Left renal cortex interstitium (tissue), 4 donors: ENCODE measurements around the gene LRRC8D. TPM values are rescaled to one million over a fixed set of nuclear protein-coding genes. Genes with fewer than 3 reads are reported as not detected.

Source experiments
- DNase-seq, 4 donors: peaks; one replicate each; pipeline ENCODE4 v3.0.0-alpha.2; 2013; ENCODE audit warnings: low read depth in 4 of 4, low spot score in 2 of 4, missing footprints in 1 of 4
- polyA plus RNA-seq, 4 donors: library from polyadenylated mRNA; unstranded; fragments of 120-200 nt; gene quantifications; one replicate each; pipeline ENCODE4 v1.2.1, GENCODE V29; 2013; ENCODE audit not compliant: insufficient read length in 4 of 4

The LRRC8D gene
- polyA plus RNA-seq, 4 donors = 35.3 to 40.7 (median 38.1) TPM

DNA sequence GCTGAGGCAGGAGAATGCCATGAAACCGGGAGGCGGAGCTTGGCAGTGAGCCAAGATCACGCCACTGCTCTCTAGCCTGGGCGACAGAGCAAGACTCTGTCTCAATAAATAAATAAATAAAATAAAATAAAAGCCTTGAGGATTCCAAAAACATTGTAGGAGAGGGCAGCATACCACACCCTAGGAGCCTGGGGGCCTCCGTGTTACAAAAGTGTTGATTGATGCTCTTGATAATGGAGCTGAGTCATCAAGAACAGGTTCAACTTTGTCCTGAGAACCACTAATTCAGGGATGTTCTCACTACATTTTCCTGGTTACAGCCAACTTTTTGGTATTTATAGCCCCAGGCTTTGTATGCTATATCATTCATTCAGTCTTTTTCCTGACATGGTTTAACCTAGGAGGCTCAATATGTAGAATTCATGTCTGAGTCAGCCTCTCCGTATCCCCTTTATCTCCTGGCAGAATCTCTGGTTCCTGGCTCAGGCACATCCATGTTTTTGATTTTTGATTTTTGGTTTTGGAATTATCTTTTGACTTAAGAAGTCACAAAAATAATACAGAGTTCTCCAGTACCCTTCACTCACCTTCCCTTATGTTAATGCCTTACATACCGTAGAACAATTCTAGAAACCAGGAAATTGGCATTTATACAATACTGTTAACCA, 69.4 kb downstream of the LRRC8D start:
- DNase-seq = no peak

DNA sequence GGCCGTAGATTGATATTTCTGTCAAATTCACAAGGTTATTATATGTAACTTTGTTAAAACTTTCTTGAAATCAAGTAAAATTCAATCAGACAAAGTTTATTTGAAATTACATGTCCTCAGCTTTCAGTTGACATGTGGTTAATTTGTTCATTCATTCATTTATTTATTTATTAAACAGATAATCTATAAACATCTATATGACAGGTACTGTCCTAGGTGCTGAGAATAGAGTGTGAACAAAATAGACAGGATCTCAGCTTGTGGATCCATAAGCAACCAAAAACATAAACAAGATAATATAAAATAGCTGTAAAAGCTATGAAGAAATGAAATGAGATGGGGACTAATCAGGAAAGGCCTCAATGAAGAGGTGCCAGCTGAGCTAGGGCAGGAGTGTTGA, 72.0 kb downstream of the LRRC8D start:
- DNase-seq = no peak

DNA sequence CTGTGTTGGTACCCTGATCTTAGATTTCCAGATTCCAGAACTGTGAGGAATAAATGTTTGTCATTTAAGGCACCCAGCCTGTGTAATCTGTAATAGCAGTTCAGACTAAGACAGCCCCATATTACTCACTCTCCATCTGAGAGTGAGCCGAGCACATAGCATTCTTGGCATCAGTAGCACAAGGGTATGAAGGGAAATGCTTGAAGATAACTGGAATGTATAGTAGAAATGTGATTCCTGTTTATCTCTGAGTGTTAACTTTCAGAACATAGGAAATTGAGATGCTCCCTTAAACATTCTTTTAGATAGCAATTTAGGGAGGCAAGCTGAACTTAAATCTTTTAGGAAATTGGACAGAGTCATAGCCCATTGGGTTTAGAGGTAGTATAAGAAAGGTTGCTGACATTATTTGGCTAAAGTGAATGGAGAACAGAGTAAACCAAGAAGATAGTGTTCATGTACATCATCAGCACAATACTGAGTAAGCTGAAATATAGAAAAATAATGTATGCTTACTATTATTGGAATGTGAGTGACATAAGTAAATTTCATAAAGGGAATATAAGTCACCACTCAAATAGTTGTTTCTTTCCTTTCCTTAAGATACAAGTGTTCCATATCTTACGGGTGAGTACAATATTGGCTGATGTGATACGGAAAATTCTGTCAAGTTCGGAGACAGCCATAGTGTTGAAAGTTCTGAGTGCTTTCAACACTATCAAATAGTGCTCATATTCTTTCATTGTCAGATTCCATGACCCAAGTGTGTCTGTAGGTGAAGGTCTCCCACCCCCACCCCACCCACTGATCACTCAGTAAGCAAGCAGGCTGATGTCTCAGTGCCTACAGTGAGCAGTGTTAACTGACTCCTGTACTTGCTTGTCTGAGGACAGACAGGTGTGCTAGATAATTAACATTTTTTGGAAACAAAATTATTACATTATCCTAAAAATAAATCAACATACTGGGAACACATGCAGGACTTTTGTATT, 73.7 kb downstream of the LRRC8D start:
- no peak for DNase-seq

DNA sequence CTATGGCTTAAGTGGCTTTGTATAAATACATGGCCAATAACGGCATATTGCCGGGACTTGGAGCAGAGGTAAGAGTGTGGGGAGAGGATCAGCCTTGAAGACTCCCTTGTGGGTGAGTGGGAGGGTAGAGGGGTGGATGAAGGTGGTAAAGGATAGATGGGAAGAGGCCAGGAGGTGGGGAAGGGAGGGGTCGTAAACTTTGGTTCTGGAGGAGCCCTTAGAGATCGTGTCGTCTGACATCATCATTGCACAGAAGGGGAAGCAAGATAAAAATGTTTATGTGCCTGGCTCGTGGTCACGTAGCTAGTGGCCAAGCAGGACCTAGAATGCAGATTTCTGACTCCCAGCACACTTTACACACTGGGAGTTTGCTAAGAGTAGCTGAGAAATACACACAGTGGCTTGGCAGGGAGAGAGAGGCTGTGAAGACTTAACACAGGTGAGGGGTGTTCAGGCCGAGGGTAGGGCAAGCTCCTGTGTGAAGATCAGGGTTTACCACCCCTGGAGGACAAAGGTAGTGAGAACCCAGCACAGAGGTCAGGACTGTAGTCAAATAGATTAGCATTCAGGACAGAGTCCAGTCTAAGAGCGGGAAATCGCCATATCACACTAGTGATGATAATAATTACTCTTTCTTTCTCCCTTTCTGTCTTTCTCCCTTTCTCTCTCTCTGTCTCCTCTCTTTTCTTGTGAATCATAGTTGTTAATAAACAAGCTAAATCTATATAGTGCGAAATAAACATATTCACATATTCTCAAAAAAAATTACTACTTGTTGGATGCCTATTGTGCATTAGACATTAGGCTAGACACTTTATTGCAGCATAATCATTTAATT, 75.5 kb downstream of the LRRC8D start:
- DNase-seq = no peak

DNA sequence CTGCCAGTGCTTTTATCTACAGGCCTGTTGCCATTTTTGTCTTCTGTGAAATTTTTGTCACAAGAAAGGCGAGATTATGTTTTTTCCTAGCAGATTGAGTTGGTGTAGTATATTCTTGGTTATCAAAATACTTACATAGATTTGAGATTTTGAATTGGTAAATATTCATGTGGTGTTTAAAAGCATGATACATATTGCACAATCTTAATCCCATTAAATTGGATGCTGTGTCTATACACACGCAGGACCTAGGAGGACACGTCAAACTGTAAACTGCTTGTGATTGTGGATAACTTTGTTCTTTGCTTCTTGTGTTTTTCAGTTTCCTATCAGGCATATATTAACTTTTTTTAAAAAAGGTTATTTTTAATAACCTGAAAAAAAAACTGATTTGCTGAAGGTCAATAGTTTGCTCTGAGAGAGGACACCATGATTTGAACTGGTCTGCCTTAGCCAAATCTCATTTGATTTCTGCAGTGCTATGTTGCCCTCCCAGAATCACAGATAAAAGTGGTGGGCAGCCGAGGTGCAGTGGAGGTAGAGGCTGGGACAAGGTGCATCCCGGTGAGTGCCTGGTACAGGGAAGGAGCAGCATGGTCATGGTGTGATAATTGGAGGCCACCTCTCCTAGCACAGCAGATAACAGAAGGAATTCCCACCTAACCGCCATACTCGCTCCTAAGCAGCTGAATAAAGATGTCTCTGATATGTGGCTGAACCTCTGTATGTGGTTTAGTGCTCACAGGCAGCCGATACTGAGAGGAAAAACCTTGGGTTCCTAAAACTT, 76.7 kb downstream of the LRRC8D start:
- no peak for DNase-seq

DNA sequence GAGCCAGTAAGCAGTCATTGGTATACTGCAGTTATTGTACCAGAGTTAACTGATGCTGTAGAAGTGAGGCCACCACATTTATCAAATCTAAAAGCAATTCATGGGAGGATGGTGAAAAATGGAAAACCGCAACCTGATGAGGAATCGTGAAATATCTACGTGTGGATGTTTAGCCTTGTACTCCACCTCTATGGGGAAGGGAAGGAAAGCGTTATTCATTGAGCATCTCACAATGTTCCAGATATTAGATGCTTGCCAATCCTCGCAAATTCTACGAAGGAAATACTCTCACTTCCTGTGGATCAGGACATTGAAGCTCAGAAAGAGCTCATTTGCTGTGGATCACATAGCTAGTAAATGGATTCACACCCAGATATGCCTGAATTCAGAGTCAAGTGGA, 77.3 kb downstream of the LRRC8D start:
- no peak for DNase-seq

DNA sequence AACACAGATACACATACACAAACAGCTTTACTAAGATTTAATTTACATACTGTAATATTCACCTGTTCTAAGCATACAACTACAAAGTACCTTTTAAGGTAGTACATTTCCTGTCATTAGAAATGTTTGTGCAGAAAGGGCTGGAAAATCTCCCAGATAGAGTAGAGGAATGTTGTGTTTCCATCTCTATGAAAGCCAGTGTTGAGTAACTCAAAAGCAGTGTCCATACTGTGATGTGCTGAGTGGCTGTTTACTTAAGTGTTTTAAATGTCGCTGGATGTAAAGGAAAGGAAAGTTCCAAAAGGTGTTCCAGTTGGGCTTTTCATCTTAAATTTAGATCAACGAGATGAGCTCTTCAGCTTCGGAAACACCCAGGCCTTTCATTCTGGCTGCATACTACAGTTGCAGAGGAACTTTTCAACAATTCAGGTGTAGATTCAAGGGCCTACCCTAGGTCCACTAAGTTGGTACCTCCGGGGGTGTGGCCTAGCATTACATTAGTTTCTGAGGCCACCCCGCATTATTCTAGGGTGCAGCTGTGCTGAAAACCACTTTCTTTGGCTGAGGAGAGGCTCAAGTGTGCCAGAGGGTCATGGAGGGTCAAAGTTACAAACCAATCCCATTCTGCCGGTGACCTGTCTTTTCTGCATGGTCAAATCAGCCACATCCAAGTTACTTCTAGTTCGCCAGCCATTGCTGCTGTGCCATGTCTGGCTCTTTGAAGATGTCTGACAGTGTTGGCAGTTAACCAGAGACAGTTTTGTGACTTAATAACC, 78.1 kb downstream of the LRRC8D start:
- no peak for DNase-seq

DNA sequence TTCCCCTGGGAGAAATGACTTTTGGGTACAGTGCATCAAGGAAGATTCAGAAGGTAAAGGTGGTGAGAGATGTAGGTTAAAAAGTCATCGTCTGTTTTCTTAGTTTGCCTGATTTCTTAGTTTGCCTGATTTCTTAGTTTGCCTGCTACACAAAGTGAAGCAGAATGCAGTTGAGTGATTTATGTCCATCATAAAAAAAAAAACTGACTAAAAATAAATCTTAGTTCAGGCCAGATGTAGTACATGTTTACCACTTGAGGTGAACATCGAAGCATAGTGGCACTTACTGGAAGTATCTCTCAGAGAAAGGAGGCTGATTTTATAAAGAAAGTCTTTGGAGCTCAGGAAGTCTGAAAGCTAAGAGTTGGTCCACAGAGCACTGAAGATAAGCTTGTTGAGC, 79.5 kb downstream of the LRRC8D start:
- DNase-seq = no peak

DNA sequence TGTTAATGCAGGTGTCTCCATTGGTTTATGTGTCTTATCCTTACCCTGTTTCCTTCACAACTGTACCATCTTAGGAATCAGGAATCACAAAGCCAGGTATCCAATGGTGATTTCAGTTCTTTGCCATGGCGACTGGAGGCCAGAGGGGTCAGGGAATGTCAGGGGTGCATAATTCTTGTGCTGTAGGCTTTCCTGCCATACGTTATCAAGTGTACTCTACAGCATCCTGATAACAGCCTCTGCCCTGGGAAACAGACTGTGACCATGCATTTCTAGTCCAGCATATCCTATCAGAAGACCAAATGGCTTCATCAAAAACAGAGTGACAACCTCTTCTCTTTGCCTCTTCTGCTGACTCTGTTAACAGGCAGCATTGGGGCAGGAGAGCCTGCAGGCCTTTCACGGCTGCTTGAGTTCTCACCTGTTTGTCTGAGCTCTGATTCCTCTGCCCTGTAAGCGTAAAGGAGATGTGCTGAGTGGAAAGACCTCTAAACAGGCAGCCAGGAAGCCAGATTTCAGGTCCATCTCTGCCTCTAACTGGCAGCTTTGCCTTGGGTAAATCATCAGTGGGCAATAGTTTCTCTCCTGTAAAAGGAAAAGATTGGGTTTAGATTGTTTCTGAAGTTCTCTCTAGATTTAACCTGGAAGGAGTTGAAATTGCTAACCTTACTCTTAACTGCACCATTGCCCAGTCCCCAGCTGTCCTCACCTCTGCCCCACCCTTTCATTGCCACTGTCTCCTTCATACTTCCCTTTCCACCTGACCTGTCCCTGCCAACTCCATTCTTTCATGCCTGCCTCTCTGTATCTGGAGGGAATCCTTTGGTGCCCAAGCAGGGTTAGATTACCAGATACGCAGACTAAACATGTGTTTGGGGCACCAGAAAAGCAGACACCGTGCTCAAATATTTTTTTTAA, 80.2 kb downstream of the LRRC8D start:
- DNase-seq = no peak

DNA sequence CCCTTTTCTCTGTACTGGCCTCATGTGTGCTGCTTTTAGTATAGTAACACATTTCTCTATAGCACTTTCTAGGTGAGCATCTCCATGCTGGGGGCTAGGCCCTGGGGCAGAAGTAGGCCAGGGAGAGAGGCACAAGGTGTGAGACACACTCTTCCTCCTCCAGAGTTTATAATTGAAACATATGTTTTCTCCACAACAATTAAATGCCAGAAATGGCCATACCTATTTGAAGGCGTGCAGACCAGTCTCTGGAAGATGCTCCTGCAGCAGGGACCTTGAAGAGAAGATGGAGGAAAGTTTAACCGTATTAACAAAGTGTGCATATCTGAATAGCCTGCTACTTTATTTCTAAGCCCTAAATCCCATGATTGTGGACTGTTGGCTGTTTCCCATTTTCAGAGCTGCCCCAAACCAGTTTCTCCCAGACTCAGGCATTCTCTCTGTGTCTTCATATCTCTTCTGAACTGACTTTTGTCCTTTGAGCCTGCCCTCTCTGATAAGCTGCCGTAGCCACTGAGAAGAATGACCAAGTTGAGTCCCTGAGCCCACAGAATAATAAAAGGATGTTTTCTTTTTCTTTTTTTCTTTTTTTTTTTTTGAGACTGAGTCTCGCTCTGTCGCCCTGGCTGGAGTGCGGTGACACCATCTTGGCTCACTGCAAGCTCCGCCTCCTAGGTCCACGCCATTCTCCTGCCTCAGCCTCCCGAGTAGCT, 81.3 kb downstream of the LRRC8D start:
- no peak for DNase-seq

DNA sequence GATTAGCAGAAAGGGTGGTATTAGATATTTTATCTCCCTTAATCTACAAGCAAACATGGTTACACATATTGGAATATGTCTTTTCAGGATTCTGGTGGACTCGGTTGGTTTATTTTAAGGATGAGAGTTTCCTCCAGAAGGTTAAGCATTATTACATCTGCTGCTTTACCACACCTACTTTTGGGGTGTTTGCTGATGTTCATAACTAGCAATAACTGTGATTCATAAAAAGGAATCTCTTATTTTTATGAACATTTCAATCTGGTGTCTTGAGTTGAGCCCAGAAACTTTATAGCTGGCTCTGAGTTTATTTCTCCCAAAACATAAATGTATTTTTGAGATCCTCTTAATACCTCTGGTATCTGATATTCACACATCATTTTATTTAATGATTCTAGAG, 82.7 kb downstream of the LRRC8D start:
- DNase-seq = no peak

DNA sequence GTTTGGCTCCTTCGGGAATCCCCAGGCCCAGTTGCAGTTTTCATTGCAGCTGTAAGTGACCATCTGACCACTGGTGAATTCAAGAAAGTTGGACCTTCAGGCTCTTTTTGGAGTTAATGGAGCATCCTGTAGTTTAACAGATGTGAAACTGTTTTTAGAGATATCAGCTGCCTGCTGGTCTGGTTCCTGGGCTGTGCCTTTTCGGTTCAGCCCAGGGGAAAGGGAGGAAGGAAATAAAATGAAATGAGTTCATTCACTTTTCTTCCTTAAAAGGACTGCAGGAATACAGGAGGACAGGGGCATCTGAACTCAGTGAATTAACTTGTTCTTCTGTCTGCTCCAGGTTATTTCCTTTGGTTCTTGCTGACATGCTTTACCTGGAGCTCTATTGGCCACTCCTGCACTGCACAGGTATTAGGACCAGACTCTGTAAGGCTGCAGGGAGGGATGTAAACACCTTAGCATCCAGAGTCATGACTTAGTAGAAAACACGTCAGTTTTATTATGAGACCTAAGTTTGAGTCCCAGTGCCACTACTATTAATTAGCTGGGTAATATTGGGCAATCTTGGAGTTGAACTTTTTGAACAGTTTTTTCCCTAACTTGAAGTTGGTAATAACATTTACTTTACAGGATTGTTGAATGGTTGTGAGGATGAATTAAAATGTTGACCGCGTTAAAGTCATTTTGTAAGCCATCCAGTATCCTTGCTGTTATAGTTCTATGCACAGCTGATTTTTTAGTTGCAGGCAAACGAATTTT, 83.6 kb downstream of the LRRC8D start:
- DNase-seq = no peak

DNA sequence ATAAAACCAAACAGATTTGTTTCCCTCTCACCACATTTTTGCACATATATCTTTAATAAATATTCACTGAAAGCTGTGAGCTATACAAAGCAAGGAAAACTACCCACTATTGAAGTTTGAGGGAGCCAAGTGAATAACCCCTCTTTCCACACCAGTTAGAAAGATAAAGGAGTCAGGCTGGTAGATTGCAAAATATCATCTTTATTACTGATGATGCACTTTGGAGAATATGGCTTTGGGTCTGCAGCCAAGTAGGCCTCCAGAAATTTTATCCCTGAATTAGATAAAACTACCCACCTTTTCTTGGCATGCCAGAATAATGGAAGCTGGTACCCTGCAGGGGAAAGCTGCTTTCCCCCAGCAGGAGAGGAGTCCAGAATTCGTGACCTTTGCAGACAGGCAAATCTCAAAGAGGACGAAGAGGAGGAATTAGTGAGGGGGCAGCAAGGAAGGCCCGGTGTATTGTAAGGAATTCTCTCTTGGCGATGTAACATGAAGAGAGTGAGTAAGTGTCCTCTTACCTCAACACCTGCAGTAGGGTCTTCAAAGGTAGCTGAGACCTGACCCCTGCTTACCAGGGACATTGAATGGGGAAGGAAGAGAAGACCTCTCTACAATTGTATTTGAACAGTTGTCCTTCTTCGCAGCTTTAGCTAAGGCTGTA, 84.7 kb downstream of the LRRC8D start:
- no peak for DNase-seq

DNA sequence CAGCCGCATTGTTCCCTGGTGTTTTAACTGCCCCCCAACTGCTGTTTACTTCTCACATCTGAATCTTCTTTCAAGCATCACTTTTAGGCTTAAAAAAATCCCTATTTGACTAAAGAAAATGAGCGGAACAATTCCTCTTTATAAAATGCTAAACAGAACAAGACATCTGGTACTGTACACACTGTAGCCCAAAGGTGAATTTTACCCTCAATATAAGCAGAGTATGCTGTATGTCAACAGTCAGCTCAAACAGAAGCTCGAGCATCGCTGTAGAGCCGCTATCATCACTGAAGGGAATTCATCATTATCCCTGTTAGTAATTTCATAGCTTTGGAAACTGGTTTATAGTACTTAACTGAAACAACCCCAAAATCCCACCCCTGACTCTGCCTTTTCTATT, 85.3 kb downstream of the LRRC8D start:
- no peak for DNase-seq

DNA sequence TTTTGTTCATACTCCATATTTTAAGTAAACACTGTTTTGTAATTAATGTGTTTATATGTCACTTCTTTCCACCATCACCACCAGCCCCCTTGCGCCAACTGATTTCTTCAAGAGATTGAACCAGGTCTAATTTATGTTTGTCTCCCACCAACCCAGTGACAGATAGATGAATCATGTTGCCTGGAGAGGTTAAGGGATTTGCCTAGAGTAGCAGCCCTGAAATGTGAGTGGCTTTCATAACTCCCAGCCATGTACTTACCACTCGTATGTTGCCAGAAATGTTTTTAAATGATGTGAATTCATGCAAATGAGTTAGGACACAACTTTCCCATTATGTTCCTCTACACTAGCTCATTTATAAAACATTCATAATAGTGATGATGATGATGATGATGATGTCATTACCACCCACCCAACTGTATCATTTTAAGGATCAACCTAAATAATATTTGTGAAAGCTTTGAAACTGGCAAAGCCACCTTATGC, 86.9 kb downstream of the LRRC8D start:
- DNase-seq = no peak

DNA sequence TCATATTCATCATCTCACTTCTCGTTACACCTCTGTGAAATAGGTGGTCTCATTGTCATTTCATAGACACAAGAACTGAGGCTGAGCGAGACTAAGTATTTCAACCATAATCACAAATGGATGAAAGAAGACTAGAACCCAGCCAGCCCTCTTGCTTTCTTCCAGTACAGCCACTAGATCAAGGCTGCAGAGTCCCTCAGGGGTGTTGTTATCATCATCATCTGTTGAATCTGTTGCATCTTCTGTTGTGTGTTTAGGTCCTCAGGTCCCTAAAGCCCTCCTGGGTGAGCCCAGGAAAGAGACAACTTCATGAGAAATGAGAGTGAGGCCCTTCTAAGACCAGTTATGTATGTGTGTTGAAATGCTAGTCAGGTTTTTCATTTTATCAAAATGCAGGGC, 87.4 kb downstream of the LRRC8D start:
- DNase-seq = no peak
